PFSK-1 (cell line): ENCODE data around the gene PPP1R8.

Source experiments
- SIN3A ChIP-seq: IDR thresholded peaks from 2 replicates; pipeline ENCODE4 v1.6.1; 2012; ENCODE audit warnings: mild to moderate bottlenecking, low read length, moderate library complexity, borderline replicate concordance; ENCODE audit not compliant: insufficient read depth
- TF ChIP-seq, protein P1 (sequence below), 2 experiments: IDR thresholded peaks; 2 replicates each; pipeline versions ENCODE4 v1.6.1 to v1.8.0; 2011 to 2012; ENCODE audit warnings: low read depth in 2 of 2, low read length in 2 of 2, control low read depth in 1 of 2, inconsistent platforms in 1 of 2, mild to moderate bottlenecking in 1 of 2, moderate library complexity in 1 of 2; ENCODE audit not compliant: insufficient read depth in 1 of 2

DNA sequence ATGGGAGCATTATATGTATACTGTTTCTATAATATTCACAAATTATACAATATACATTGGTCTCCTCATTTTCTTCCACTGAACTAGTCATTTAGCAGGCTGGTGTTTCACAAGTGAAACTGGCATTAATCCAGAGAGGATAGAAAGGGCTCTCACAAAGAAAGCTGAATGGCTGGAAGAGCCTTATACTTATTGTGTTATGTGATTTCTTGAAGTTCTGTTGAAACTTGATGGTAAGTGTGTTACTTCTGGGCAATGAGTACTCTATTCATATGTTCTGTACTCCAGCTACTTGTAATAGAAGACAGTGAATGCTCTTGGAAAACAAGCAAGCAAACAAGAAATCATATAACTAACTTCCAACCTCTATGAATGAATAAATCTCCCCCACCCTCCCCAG lies 42.7 kb upstream of the PPP1R8 start:
- no peak for TF ChIP-seq SIN3A
- TF ChIP-seq, protein P1, sequence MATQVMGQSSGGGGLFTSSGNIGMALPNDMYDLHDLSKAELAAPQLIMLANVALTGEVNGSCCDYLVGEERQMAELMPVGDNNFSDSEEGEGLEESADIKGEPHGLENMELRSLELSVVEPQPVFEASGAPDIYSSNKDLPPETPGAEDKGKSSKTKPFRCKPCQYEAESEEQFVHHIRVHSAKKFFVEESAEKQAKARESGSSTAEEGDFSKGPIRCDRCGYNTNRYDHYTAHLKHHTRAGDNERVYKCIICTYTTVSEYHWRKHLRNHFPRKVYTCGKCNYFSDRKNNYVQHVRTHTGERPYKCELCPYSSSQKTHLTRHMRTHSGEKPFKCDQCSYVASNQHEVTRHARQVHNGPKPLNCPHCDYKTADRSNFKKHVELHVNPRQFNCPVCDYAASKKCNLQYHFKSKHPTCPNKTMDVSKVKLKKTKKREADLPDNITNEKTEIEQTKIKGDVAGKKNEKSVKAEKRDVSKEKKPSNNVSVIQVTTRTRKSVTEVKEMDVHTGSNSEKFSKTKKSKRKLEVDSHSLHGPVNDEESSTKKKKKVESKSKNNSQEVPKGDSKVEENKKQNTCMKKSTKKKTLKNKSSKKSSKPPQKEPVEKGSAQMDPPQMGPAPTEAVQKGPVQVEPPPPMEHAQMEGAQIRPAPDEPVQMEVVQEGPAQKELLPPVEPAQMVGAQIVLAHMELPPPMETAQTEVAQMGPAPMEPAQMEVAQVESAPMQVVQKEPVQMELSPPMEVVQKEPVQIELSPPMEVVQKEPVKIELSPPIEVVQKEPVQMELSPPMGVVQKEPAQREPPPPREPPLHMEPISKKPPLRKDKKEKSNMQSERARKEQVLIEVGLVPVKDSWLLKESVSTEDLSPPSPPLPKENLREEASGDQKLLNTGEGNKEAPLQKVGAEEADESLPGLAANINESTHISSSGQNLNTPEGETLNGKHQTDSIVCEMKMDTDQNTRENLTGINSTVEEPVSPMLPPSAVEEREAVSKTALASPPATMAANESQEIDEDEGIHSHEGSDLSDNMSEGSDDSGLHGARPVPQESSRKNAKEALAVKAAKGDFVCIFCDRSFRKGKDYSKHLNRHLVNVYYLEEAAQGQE (IDR thresholded peaks at IDR 0.05; ENCODE audit: insufficient read depth in 1 of 2, low read depth in 2 of 2, low read length in 2 of 2): no peak
